HG03378 (cell line): Measurements from ENCODE around the gene NBL1.
"Not testable (repeated sequence)": the region's sequence is repeated elsewhere in the genome, so short reads cannot be mapped to it uniquely, and the experiment has no call there.

Experiments used
- ATAC-seq: cut with Tn5 transposase; IDR thresholded peaks from one replicate; pipeline ENCODE4 v1.9.1; 2021; ENCODE audit warnings: mild to moderate bottlenecking, moderate library complexity; ENCODE audit not compliant: unreplicated experiment

The NBL1 gene

GRCh38 chr1:19621274-19621950 is 22.7 kb upstream of the NBL1 start:
- no peak for ATAC-seq

DNA sequence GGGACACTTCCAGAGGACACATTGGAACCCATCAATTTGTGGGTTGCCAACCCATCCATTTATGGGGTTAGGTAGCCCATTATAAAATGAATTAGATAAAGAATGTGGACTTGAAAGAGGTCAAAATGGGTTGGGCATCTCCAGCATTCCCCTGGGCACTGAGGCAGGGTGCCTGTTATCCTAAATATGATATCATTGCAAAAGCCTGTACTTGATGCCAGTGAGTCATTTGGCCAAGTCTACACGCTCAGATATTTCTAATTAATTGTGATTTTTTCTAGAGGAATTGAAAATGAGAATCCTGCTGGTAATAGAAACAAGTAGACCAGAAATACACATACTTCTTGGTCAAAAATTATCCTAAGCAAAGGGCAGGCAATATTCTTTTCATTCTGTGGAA is 21.9 kb upstream of the NBL1 start:
- no peak for ATAC-seq

DNA sequence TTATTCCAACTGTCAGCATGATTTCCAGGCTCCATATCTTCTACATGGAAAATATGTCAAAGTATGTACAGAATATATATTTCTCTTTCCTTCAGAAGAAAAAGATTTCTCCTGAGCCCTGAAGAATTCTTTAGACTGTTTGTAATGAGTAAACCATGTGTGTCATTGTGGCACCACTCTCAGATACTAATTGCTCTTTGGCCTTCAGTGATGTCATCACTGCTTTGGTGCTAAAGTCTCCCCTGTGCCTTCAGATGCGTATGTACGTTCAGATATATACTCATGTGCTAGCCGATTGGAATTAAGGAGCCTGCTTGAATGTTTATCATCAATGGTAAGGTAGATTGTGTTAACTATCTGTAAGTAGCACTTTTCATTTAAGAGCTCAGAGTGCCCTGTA is 20.6 kb upstream of the NBL1 start:
- no peak for ATAC-seq

DNA sequence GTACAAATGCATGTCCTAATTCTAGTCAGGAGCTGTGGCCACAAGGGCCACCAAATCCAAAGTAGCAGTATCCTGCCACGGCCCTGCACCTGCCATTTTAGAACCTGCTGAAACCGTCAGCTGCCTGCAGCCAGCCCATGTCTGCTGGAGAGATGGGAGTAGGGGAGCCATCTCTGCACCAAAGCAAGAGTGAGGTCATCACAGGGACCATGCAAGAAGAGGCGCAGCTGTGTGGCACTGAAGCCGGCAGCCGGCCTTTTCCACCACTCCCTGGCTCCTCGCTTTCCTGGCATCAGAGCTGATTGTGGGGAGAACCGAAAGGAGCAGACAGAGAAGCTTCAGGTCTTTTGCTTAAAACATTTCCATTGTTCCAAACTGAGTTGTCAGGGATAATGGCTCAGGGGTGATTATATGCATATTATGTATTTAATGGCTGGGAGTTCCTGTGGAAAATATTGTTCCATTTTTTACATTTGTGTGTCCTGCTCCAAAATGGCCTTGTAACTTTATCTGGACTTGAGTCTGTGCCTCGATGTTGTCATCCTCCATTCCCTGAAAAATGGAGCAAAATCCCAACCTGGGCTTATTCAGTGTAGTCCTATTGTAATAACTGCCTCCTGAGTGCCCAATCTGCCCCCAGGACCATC is 18.7 kb upstream of the NBL1 start:
- ATAC-seq: no peak

DNA sequence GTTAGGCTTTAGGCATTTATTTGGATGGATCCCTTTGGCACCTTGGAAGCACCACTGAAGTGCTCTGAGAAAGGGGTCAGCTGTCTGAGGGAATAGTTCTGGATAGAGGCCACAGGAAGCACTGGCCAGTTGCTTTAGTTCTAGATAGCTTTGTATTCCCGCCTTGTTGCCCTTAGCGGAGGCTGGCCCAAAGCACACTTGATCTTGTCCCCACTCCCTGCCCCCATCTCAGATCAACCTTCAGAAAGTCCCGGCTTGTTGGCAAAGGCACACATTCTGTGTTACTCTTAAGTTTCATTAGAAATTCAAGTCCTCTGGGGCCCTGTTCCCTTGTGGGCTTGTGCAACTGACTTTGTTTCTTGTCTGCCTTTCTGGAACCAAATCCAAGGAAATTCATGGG is 15.2 kb upstream of the NBL1 start:
- ATAC-seq: no peak

DNA sequence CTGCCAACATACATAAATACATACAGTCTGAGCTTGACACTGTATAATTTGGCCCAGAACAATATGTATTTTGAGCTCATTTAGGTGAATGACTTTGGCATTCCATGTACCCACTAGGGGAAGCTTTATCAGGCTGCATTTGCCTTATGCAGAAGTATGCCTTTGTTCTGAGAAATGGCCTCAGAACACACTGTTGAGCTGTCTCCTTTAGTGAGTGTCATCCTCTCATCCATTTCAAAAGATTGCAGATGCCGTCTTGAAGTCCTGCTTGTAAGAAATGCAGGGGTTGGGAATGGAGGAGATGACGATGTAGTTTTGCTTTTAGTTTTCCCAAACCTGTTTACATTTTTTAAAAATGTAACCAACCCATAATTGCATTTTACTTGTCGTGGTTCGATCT is 14.8 kb upstream of the NBL1 start:
- ATAC-seq: no peak

GRCh38 chr1:19630192-19630591 is 13.9 kb upstream of the NBL1 start:
- ATAC-seq: not testable (repeated sequence)

DNA sequence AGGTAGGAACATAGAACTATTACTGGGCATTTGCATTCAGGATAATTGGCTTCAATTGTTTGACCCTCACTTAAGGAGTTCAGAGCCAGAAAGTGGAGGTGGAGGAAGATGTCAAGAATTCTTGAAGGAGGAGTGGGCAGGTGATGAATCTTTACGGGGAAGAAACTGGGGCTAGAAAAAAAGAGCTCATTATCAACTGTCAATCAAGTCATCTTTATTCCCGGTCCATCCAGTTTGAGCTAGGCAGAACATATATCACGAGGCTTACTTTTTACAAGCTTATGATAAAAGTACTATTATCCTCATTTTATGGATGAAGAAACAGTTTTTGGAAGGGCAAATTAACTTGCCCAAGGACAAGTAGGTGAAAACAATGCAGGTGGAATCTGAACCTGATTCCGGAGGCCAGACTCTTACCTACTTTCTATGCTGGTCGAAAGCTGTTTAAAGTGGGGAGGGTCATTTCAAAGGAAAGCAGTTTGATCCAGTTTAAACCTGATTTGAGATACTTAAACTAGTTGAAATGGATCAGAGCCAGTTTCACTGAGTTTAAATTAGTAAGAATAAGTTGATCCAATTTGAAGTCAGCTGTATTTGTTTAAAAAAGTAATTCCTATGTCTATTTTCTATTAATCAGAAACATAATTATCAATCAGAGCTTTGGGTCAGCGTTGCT is 13.3 kb upstream of the NBL1 start:
- ATAC-seq: no peak

GRCh38 chr1:19632211-19632610 is 11.9 kb upstream of the NBL1 start:
- ATAC-seq: no peak

DNA sequence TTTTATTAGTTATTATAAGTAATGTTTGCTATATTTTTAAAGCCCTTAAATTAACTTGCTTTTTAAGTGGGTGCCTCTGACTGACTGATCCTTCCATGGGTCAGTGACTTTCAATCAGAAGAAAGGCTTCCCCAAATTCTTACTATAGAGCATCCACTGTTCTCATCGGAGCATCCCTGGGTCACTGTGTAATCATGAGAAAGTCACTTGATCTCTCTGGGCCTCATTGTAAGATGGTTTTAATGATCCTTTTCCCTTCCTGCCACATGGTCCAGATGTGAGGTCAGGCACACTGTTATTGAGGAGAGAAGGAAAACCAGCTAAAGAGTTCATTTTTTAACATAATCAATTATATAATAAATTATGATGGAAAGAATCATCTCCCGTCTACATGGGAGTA is 11.0 kb upstream of the NBL1 start:
- no peak for ATAC-seq

GRCh38 chr1:19635064-19635463 is 9.0 kb upstream of the NBL1 start:
- not testable (repeated sequence) for ATAC-seq

DNA sequence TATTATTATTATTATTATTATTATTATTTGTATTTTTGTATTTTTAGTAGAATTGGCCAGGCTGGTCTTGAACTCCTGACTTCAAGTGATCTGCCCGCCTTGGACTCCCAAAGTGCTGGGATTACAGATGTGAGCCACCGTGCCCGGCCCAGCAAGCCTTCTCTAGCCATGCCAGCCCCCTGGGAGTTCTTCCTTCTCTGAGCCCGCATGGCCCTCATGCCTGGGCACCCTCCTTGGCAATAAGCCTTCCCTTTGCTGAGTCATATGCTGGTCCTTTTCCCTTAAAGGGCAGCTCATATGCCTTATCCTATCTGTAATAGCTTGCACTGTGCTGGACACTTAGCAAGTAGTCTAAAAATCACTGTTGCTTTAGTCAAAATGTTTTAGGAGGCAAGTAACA is 8.5 kb upstream of the NBL1 start:
- ATAC-seq: no peak

- no peak for ATAC-seq
These were observed 8.0 kb upstream of the NBL1 start for GRCh38 chr1:19636065-19636464.

DNA sequence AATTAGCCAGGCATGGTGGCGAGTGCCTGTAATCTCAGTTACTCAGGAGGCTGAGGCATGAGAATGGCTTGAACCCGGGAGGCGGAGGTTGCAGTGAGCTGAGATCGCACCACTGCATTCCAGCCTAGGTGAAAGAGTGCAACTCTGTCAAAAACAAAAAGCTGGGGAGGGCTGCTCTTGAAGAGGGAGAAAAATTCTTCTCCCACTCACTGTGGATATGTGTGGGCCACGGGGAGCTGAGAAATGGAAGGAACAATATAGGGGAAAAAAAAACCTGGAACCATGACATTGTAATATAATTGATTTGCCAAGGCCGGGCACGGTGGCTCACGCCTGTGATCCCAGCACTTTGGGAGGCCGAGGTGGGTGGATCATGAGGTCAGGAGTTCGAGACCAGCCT is 7.4 kb upstream of the NBL1 start:
- not testable (repeated sequence) for ATAC-seq

DNA sequence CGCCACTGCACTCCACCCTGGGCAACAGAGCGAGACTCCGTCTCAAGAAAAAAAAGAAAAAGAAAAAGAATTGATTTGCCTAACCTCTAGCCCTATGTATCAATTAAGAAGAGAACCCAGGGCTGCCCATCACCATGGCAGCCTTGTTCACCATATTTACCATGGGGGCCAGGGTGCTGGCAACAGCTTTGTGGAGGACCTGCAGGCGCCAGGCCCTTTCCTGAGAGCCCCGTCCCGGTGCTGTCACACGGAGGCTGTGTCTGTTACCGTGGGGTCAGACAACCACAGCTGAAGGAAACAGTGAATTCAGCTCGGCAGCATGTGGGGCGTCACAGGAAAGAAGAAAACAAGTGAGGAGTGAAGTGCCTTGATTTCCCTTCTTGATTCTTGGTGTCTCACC is 6.5 kb upstream of the NBL1 start:
- ATAC-seq: no peak

GRCh38 chr1:19639228-19639627 is 4.9 kb upstream of the NBL1 start:
- ATAC-seq: not testable (repeated sequence)

- no peak for ATAC-seq
These were observed 4.1 kb upstream of the NBL1 start for GRCh38 chr1:19639999-19640362.

DNA sequence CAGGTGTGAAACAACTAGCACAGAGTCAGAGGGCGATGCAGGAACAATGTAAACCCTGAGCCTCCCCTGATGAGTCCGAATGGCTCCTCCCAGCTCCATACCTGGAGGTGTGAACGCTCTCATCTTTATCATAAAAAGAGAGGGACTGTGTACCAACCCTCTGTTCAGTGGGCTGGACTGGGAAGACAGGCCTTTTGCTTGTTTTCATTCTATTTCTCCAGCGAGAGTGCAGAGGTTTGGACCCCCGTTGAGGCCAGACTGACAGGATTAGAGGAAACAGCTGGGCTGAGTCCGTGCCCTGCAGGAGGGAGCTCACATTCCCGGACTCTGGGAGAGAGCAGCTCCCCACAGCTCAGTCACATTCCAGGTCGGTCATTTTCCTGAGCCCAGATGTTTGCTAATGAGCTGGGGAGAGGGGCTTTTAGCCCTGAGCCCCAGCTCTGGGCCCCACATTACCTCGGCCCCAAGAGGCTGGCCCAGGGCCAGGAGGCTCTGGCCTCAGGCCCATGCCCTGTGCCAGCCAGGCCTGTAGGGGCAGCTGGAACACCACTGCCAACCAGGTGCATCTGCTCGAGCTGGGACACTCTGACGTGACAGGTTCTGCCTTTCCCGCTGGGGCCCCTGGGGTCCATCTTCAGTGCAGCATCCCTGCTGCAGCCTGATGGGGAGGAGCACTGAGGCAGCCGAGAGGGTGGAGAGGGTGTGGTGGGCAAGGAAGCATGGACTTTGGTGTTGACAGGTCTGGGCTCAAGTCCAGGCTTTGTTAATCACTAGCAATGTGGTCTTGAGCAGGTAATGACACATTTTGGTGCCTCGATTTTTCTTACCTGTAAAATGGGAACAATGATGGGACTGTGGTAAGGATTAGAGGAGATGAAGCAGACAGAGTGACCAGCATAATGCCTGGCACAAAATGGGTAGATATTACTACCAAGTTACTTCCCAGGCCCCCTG is 3.5 kb upstream of the NBL1 start:
- ATAC-seq: no peak

DNA sequence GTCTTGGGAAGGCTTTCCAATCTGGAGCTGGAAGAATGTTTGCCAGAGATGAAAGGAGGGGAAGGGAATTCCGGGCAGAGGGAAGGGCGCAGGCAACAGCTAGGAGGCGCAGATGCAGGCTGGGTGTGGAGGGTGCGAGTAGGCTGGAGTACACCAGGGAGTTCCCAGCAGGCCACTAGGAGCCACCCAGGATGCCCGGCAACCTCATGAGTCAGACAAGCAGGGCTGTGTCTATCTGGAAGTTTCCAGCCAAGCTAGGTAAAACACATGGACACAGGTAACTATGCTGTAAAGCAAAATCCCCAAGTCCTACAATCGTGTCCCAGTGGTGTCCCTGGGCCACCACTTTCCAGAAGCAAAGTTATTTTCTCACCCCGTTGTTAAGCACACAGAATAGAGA is 990 bp upstream of the NBL1 start:
- no peak for ATAC-seq

DNA sequence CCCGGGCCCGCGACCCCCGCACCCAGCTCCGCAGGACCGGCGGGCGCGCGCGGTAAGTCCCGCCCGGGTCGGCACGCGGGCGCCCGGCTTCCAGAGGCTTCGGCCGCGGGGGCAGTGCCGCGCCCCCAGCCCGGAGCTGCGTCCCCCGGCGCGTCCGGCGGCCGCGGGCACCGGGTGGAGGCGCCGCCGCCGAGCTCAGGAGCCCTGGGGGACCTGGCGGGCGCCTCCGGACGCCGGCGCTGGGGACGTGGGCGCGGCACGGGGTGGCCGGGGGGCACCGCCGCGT is 227 bp downstream of the NBL1 start:
- no peak for ATAC-seq

DNA sequence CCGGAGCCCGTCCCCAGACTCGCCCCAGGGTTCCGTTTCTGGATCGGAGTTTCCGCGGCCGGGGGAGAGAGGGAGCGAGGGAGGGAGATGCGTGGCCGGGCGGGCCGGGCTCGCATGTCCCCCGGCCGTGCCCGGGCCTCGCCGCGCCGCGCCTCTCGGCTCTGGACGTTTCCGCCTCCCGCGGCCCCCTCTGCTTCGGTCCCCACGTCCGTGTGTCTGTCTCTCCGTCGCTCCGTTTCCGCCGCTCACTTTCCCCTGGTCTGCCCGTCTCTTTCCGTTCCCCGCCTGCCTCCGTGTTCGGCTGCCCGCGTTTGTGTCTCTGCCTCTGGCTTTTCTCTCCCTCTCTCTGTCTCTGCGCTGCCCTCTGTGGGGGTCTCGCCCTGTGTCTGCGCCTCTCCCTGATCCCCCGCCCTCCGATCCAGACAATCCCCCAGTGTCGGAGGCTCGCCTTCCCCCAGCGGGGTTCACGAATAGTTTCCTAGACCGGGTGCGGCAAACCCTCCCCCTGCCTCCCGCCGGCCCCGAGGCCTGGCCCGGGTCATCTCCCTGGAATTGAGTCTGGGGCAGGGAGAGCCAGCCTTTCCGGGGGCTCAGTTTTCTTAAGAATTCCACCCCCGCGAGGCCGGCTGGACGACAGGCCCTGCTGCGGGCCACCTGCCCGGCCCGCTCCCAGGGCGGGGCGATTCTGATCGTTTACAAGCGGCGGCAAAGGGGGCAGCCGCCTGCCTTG is 735 bp downstream of the NBL1 start:
- ATAC-seq: no peak
